Fibroblast of villous mesenchyme (primary cell): Measurements from ENCODE around the gene GJB4. TPM values are rescaled to one million over a fixed set of nuclear protein-coding genes. Genes with fewer than 3 reads are reported as not detected.
"Not testable (repeated sequence)": the region's sequence is repeated elsewhere in the genome, so short reads cannot be mapped to it uniquely, and the experiment has no call there.

Source experiments
- DNase-seq: peaks from one replicate; pipeline ENCODE4 v3.0.0-alpha.2; 2010; ENCODE audit warnings: low read depth
- H3K4me3 ChIP-seq: 2 replicates; pipeline ENCODE4 v1.5.1; 2011; ENCODE audit warnings: low read depth, mild to moderate bottlenecking, low read length
- CTCF ChIP-seq: IDR thresholded peaks from 2 replicates; pipeline ENCODE4 v1.5.1; 2012; ENCODE audit warnings: low read depth, mild to moderate bottlenecking, low read length; ENCODE audit not compliant: insufficient read depth
- total RNA-seq: library from RNA; depleted of rRNA; stranded (reverse); fragments of >200 nt; gene quantifications from 2 replicates; pipeline ENCODE4 v1.2.3, GENCODE V29; 2012

GJB4 gene
- total RNA-seq, 1 donor, result not detected

- no peak for TF ChIP-seq CTCF
- no peak for DNase-seq
- no peak overlapping the region for H3K4me3 ChIP-seq
Measured at GRCh38 chr1:34808051-34808810, 48.7 kb downstream of the GJB4 start.

GRCh38 chr1:34810781-34811180 is 51.2 kb downstream of the GJB4 start:
- not testable (repeated sequence) for H3K4me3 ChIP-seq, DNase-seq

Other genes with a start within 250 kb of the GJB4 start
- gene GJB5, start 4.7 kb upstream of the GJB4 start, total RNA-seq, result not detected in 2 replicates
- not detected in 2 replicates for gene GJB3, start 21.5 kb downstream of the GJB4 start, total RNA-seq
- not detected in 2 replicates for gene GJA4, start 33.3 kb downstream of the GJB4 start, total RNA-seq
- gene SMIM12, start 100.0 kb downstream of the GJB4 start, total RNA-seq, result 23.2 and 24.6 TPM in 2 replicates
- gene DLGAP3, start 169.9 kb downstream of the GJB4 start, total RNA-seq, result under 0.01 TPM in 2 replicates
- gene TMEM35B, start 225.6 kb downstream of the GJB4 start, total RNA-seq, result 15.8 and 21.6 TPM in 2 replicates